NCI-H524 treated with DMSO at 0.1 percent for 48 hours (cell line): ENCODE results near the gene BTBD9.

Experiments used
- DNase-seq: peaks from one replicate; lab custom pipeline; 2025; lab: John Stamatoyannopoulos, UW

BTBD9 gene

DNA sequence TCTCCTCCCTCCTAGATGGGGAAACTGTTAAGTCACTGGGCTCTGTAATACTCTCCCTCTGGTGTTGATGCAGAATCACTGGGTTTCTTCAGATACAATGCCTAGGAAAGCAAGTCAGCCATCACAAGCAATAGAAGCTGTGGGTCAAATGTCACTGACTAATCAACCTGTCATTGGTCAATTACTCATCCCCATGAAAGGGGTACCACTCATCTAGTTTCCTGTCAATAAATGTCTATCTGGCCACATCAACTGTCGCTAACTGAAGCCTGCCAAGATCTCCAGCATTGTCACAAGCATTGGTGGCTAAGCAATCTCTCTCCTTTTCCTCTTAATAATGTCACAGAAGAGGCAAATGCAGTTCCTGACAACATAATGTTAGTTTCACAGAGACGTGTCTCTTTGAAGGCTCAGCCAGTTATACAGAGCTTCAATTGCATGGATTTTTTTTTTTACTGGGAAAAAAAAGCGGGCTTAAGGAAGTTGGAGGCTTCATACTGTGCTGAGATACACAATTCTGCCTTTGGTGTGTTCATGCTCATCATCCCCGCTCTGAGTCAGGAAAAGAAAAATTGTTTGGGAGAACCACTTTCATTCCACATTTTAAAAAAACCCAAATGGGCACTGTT, 355.9 kb downstream of the BTBD9 start:
- no peak for DNase-seq

DNA sequence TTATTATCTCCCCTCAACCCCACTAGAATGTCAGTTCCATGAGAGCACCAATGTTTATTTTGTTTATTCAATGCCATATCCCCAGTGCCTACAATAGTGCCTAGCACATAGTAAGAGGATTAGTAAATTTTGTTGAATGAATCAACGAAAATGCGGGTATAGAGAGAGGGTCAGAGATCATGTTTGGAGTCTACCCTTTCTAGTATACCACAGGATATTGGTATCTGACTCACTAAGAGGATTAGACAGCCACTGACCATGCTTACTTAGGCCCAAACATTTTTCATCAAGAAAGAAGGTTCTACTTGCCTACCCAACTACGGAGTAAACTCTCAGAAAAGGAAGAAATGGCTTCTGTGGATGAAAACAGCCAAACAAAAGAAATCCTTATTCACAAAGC, 356.8 kb downstream of the BTBD9 start:
- DNase-seq, result no peak

DNA sequence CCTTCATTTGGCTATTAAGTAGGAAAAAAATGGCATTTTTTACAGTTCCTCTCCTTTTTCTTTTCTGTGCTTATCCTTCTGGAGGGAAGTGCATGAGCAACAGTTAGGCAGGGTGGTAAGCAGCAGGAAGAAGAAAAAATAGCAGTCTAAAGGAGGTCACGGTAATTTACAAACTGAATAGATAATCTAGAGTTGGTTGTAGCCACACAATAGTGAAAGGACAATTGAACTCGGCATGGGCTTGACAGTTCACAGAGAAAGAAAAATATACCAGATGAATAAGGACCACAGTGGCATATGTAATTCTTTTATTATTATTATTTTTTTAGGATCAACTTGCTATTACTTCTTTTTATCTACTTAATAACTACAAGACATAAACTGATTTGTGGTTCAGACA, 358.6 kb downstream of the BTBD9 start:
- DNase-seq, result no peak

DNA sequence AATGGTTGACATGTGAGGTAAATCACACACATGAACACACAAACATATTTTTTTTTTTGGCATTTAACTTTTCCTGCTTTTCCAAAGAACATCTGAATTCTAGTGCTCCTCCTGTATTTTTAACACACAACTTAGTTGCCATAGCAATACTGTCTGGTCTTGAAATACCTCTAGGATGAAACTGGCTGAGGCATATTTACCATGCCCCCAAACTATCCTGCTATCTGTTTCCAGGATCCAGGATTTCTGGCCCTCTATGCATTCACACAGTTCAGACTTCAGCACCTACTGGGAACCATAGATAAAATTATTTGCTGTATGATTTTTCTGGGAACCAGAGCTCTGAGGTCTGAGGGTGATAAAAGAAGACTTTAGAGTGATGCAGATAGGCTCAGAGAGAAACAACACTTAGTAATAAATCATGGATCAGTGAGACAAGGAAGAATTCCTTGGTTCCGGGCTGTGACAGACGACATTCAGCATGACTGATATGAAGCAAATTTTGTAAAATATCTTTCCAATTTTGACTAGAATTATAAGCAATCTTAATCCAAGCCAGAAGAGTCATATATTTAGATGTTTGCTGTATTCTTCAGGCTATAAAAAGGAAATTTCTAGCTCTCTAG, 359.7 kb downstream of the BTBD9 start:
- no peak for DNase-seq

DNA sequence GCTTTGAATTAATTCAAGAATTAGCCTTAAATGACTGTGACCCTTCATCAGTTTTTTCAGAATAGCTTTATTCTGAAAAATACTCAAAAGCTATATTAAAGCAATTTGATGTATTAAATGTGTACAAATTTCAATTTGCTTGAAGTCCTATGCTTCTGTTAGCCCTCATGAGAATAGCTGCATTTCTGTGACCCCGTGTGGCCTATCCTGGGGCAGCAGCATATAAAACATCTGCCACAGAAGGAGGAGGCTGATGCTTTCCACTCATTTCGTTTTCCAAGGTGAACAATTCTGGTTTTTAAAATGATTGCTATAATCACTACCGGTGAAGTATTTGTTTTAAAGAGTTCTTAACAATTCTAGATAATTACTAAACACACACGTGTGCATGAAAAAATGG, 360.3 kb downstream of the BTBD9 start:
- DNase-seq, result no peak

DNA sequence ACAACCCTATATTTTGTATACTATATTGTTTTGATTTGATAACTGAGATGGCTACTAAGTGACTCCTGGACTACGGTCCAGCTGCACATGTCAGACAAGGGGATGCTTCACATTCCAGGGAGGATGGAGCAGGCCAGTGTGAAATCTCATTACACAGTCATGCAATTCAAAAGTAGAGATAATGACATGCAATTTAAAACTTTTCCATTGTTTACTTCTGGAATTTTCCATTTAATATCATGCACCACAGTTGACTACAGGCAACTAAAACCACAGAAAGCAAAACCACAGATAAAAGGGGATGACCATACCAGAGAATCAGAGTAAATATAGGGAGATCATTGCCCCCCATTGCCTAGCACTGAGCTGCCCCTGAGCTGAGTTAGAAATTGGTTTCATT, 366.4 kb downstream of the BTBD9 start:
- DNase-seq, result no peak

DNA sequence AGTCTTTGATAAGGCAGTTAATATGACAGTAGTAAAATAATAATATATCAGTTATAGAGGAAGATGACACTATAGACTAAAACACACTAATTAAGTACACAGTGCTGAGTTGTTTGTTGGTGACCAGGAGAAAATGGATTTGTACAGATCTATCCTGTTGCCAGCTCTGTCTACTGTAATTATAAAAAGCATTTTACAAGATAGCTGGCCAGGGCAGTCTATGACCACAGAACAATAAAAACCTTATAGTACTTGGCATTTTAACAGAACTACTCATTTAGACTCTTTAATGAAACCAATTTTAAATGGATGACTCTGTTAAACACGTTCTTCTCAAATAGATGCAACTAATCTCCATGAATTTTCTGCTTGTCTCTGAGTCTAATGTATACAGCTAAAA, 367.5 kb downstream of the BTBD9 start:
- DNase-seq, result no peak

DNA sequence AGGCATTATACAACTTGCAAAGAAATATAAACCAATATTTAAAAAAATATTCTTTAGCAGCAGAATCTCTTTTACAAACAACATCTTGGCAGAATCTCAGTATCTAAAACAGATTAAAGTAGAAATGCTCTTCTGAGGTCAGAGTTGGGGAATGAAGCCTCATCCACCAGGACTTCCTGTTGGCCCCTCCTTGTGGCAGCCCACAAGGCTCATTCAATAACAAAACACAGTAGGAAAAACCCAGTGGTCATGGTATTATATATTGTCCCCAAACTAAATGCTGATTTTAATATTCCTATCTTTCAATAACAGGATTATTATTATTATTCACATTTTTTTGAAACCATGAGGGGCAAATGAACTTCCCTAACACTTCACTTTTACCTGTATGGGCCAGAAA, 368.6 kb downstream of the BTBD9 start:
- DNase-seq, result no peak

DNA sequence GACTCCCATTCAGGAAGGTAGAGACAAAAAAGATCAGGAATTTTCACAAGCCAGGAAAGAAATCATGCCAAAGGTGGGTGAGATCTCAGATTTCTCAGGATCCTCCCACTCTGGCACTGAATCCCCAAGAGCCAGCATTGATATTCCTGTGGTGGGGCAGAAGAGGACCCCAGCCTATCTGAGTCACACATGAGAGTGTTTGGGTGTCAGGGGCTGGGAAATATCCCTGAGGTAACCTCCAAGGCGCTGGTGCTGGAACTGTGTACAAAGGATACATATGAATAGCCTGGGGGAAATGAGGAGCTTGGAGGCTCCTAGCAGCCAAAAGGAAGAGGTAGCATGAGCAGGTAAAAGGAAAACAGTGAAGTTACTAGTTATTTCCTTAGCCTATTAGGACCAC, 369.4 kb downstream of the BTBD9 start:
- no peak for DNase-seq

DNA sequence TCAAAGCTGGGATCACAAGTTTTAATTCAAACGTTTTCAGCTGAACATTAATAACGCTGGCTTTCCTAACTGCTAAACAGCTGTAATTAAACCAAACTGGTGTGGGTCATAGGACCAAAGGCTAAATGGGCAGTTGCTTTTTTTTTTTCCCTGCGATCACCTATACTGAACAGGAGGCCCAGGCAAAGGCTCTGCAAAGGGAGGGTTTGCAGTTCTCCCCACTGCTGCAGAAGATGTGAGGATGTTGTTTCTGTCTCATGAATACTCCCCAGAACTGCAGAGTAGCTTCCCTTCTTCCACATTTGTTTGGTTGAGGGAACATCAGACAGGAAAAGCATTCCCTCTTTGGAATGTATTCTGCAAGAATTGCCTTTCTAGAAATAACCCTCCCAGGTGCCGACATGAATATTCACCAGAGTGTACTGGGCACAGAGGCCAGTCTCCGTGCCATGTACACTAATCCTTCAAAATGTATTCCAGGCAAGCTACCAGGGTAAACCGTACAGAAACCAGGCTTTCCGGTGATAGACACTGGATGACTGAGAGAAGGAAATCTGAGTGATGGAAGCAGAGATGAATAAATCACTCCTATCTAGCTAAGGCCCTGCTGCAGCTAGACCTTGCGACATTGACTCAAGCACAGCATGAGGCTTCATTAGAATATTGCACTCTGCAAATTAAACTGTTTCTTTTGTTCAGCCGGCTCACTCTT, 370.1 kb downstream of the BTBD9 start:
- DNase-seq, result no peak

DNA sequence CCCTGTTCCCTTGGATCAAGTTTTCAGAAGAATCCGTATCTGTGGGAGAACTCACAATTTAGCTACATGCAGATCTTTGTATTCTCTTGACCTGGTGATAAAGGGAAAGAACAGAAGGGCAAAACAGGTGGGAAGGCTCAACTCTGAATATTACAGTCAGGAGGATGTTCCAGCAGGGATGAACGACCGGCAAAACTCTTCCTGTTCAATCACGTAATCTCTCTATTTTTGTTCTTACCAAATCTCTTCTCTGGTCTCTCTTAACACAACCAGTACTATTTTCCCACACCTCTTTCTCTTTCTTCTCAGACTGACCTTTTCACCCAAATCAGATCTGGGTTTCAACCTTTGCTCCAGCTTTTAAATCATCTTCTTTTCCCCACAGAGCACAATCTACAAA, 371.4 kb downstream of the BTBD9 start:
- no peak for DNase-seq

DNA sequence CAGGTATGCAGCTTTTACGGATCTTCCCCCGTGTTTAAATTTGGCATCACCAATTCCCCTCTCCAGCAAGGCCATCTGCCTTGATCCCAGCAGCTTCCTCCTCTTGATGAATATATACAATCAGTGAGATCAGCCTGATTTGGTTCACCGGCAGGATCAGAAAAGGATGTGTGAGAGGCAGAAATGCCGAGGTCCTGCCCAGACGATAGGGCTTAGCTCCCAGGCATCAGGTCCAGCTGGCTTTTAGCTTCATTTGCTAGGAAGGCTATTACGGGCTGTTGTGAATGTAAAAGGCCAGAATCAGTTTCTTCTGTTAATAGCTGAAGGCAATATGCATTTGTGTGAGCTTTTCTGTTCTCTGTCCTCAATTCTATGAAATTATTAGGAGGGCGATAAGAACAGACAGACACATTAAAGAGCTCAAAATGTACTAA, 372.8 kb downstream of the BTBD9 start:
- no peak for DNase-seq

DNA sequence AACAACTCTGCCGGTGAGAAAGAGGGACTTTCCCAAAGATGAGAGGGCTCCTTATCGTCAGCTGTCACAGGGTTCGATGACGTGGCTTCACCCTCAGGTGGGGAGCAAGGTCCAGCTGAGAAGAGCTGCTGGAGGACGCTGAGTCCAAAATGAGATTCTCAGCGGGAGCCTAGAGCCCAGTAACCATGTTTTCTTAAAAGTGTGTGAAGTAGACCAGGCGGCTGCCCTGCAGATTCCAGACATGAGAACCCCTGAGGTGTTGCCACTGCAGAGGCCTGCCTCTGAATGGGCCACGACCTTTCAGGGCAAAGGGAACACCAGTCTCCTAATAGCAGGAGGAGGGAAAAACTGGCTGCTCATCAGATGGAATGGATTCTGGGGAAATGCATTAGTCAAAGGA, 375.1 kb downstream of the BTBD9 start:
- no peak for DNase-seq

DNA sequence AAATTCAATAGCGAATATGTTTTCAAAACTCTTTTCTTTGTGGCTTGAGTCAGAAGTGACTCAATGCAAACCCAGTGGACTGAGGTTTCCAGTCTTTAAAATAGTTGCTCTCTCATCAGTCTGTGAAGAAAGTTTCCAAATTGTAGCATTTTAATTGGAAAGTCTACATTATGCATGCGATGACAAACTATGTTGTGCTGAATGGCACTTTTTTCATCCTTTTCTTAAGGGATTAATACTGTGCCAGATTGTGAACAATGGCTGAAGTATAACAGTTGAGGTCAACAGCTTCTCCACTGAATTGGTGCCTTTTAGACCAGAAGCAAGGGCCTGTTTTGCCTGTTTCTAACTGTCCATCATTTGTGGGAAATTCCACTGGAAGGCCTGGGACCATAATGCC, 377.1 kb downstream of the BTBD9 start:
- DNase-seq, result no peak

DNA sequence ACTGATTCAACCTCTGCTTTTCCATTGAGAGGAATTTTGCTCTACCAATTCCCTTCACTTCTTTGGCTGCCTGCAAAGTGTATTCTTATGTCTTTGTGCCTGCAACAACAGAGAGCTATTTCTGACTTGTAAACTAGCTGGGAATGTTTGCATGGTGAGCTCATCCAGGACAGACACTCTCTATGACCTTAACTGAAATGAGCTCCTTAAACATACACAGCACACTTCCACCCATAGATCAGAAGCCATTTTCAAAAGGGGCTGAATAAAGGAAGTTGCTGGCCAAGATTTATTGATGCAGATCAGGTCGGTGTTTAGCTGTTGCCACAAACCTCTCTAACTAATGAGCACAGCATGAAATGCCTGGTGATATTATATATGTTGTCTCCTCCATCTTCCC, 377.7 kb downstream of the BTBD9 start:
- DNase-seq, result no peak

DNA sequence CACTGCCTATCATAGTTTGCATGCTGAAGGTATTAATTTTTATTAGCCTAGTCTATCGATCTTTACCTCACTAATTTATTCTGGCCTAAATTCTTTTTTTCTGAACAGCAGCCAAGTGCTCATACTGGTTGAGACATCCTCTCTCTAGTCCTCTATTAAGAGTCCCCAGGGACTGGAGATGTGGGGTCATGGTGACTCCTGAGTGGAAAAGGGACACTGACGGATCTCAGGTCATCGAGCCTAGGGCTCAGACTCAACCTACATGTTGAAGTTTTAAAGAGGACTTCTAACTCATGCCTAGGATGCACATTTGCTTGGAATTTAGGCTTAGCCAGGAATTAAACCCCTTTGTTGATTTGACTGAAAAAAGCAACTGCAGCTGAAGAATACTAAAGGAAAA, 378.1 kb downstream of the BTBD9 start:
- no peak for DNase-seq

DNA sequence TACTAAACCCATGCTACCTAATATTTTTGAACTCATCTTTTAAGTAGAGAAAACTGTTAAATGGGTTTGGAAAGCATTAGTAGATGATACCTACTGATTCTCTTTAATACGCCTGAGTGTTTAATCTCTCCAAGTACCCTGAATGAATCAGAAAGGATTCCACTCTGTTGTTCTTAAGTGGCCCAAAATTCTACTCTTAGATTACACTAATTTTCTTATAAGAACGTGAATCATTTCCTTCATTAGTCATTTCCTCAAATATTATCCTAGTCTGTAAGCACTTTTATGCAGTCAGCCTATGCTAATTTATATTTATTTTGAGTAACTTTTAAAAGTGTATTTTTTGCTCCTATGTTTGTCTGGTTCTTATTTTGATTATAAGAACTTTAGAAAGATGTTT, 380.0 kb downstream of the BTBD9 start:
- DNase-seq, result no peak

DNA sequence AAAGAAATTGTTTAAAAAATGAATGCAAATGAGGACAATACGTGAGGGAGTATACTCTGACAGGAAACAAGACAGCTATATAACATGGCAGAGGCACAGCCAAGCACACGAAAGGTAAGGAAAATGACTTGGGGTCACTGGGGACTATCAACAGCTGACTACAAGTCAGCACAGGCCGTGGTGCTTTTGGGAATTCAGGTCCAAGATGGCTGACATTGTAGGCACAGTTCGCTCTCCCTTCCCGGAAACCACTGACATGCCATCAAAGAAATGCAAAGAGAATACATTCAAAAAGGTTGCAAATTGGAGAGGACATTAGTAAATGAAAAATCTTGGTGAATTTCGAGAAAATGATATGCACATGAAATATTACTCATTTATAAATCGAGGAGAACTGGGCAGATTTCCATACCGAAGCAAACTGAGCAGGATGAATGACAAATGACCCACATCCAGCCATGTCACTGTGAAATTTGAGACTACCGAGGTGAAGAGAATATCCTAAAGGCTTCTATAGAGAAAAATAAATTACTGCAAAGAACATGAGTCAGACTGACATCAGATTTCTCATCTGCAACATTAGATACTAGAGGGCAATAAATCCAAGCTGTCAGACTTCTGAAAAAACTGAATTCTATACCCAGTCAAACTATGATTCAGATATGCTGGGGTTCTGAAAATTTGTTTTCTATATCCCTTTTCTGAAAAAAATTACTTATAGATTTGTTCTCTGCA, 391.1 kb downstream of the BTBD9 start:
- DNase-seq, result no peak

DNA sequence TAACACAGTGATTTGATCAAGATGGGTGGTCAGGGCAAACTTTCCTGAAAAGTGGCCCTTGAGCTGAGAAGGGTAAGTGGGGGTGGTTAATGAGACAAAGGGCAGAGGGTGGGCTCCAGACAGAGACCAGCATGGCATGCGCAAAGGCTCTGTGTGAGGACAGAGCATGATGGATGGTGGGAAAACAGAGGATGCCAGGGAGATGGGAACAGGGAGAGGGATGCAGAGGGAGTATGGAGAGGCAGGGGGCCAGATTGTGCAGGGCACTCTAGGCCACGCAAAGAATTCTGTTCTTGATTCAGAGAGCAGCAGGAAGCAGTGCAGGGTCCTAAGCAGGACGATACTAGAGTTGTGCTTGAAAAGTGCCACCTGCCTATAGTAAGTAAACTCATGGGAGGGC, 394.4 kb downstream of the BTBD9 start:
- DNase-seq, result no peak

DNA sequence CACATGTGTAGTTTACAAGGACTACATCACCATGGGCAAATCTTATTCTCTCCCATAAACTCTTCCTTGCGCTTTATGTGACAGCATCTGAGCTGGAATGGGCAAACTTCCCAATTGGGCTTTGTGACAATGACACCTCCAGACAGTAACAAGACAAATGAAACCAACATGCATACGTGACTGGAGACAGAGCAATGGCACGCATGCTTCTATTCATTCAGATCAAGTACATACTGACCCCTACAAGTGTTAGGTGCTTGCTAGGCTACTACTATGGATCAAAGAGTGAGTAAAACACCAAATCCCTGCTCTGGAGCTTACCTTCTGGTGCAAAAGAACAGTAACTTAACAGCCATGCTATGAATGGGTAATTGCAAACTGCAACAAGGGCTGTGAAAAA, 394.9 kb downstream of the BTBD9 start:
- DNase-seq, result no peak

DNA sequence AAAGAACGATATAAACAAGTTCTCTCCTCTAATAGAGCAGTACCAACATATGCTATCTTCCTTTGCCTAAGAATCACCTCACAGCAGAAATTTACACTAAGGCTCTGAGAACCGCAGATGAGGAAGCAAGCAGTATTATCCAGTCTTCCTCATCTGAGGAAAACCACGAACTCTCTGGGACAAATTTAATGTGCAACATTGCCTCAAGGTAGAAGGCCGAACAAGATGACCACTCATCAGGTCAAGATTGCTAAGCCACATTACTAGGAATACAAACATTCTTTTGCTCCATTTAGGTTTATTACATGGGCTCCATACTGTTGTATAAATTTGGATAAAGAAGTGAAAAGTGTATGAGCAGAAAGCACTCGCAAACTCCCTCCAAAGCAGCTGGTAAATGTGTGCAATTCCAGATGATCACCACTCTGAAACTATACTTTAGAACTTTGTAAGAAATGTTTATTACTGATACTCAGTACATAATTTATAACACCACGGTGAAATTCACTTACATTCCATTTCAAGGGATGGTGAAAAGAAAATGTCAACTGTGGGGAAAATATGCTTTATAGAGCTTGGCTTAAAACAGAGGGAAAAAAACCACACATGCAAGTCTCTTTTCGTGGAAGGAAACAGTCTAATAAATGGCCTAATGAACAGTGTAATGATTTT, 398.4 kb downstream of the BTBD9 start:
- DNase-seq, result no peak

DNA sequence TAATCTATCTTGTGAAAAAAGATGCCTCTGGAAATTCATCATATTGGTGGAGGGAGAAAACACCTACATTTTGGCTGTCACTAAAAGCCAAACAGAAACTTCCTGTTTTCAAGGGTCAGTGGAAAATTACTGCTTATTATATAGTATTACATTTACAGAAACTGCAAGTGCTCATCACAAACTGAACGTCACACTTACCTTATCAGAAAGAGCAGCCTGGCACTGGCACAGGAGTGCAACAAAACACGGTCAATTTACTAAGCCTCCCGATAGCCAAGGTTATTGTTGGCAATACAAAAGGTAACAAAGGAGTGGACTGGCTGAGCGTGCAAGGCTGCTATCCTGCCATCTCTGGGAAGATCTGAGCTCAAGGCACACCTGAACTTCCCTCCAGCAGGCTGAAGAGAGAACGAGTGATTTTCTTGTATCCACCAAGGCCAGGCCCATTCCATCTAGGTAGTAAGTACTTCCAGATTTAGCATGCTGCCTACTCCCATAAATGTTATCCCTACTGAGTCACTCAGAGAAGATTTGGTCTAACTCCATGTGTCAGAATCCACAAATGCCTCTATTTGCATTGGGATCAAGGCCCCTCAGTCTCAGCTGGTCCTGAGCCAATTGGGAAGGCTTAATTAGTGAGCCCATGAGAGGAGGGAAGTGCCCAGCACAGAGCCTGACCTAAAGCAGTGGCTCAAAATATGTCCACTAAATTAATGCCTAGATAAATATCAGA, 399.8 kb downstream of the BTBD9 start:
- DNase-seq, result no peak
